Measurements from ENCODE around the gene RPL13A.

RPL13A gene

DNA sequence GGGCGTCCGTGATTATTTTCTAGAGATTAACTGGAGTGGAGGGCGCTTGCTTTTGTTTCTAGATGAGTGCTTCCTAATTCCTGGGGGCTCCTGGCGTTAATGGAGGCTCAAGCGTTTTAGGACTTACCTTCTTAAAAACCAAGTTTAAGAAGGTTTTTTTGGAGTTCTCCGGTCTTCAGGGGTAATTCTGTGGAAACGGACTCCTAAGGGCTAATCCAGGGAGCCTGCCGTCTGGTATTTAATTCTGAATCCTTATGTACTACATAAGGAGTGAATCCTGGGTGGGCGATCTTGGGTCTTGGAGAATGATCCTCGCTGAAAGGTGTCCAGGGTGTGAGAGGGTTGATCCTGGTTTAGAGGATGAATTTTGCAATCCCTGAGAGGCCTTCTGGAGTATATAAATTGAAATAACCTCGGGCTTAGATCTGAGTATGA lies 9.2 kb downstream of the RPL13A start:
- Histone ChIP-seq H3K4me3 (ENCODE audit: low read depth, low read length) (peak overlapping the region; percentile 70), H3K27ac (peak overlapping the region; percentile 92), H3K36me3 (replicated peaks) (peaks cover 52% of the 10 kb centered on the region), H3K27me3 (replicated peaks) (no peaks in the 10 kb centered on the region)
- in situ Hi-C loops (cut with HindIII; ENCODE audit: low pct_ligation_motif_present, low sequenced_read_pairs) = no loop called here
- DNase-seq = no peak
- TF ChIP-seq, protein P1, sequence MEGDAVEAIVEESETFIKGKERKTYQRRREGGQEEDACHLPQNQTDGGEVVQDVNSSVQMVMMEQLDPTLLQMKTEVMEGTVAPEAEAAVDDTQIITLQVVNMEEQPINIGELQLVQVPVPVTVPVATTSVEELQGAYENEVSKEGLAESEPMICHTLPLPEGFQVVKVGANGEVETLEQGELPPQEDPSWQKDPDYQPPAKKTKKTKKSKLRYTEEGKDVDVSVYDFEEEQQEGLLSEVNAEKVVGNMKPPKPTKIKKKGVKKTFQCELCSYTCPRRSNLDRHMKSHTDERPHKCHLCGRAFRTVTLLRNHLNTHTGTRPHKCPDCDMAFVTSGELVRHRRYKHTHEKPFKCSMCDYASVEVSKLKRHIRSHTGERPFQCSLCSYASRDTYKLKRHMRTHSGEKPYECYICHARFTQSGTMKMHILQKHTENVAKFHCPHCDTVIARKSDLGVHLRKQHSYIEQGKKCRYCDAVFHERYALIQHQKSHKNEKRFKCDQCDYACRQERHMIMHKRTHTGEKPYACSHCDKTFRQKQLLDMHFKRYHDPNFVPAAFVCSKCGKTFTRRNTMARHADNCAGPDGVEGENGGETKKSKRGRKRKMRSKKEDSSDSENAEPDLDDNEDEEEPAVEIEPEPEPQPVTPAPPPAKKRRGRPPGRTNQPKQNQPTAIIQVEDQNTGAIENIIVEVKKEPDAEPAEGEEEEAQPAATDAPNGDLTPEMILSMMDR (IDR thresholded peaks at IDR 0.05; ENCODE audit: low read depth, low read length, missing control alignments) = no peak

- H3K4me3 ChIP-seq (ENCODE audit: low read depth, low read length) = peak overlapping the region; percentile 70
- in situ Hi-C loops (cut with HindIII; ENCODE audit: low pct_ligation_motif_present, low sequenced_read_pairs) = no loop called here
- H3K27me3 ChIP-seq (replicated peaks) = no peaks in the 10 kb centered on the region
- H3K36me3 ChIP-seq (replicated peaks) = peaks cover 46% of the 10 kb centered on the region
- TF ChIP-seq, protein P1 (IDR thresholded peaks at IDR 0.05; ENCODE audit: low read depth, low read length, missing control alignments) = no peak
- peak; percentile 47 for DNase-seq
- peak overlapping the region; percentile 92 for H3K27ac ChIP-seq
These were observed 9.8 kb downstream of the RPL13A start for GRCh38 chr19:49497047-49497788.

GRCh38 chr19:49497789-49498103 lies 10.3 kb downstream of the RPL13A start:
- TF ChIP-seq, protein P1 (IDR thresholded peaks at IDR 0.05; ENCODE audit: low read depth, low read length, missing control alignments) = no peak
- Histone ChIP-seq H3K4me3 (ENCODE audit: low read depth, low read length) (peak overlapping the region; percentile 70), H3K27ac (no peak overlapping the region), H3K36me3 (replicated peaks) (peaks cover 41% of the 10 kb centered on the region), H3K27me3 (replicated peaks) (no peaks in the 10 kb centered on the region)
- in situ Hi-C loops (cut with HindIII; ENCODE audit: low pct_ligation_motif_present, low sequenced_read_pairs) = no loop called here
- DNase-seq = no peak

GRCh38 chr19:49498475-49498874 lies 11.1 kb downstream of the RPL13A start:
- in situ Hi-C loops (cut with HindIII; ENCODE audit: low pct_ligation_motif_present, low sequenced_read_pairs) = no loop called here
- Histone ChIP-seq H3K27me3 (replicated peaks) (no peaks in the 10 kb centered on the region), H3K36me3 (replicated peaks) (peaks cover 33% of the 10 kb centered on the region), H3K27ac (no peak overlapping the region), H3K4me3 (ENCODE audit: low read depth, low read length) (peak overlapping the region; percentile 70)
- no peak for DNase-seq
- TF ChIP-seq, protein P1 (IDR thresholded peaks at IDR 0.05; ENCODE audit: low read depth, low read length, missing control alignments) = no peak

DNA sequence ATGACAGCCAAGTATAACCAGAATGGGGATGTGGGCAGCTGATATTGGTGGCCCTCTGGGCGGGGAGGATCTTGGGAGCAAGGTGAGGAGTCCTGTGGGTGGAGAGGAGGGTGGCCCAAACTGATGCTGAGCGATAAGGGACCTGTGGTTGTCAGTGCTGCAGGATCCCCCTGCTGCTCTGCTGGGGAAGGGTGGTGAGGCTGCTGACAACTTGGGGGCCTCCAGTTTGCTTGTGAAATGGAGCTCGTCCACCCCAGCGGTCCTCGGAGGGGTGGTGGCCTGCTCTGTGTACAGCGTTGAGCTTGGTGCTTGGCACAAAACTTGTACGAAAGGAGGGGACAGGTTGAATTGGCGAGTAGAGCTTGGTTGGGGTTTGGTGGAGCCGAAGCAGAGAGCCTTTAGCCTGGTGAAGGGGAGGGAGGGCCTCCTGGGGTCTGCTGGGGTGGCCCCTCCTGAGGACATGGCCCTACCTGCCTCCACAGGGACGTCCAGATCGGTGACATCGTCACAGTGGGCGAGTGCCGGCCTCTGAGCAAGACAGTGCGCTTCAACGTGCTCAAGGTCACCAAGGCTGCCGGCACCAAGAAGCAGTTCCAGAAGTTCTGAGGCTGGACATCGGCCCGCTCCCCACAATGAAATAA lies 11.7 kb downstream of the RPL13A start:
- Histone ChIP-seq H3K4me3 (ENCODE audit: low read depth, low read length) (peak overlapping the region; percentile 12), H3K27me3 (replicated peaks) (no peaks in the 10 kb centered on the region), H3K27ac (no peak overlapping the region), H3K36me3 (replicated peaks) (peaks cover 33% of the 10 kb centered on the region)
- TF ChIP-seq, protein P1 (IDR thresholded peaks at IDR 0.05; ENCODE audit: low read depth, low read length, missing control alignments) = no peak
- in situ Hi-C loops (cut with HindIII; ENCODE audit: low pct_ligation_motif_present, low sequenced_read_pairs) = no loop called here
- DNase-seq = no peak

Measured in brain microvascular endothelial cell (primary cell).